AG04449 (cell line): ENCODE results near the gene EWSR1.

Experiments
- CTCF ChIA-PET: fragments of 350-600 bp; formaldehyde crosslinking; extraction: SDS; loops from one replicate; lab custom pipeline; 2021; ENCODE audit warnings: antibody characterized with exemption; lab: Yijun Ruan, JAX
- POLR2A ChIA-PET: fragments of 400-600, 350-600 bp; formaldehyde crosslinking; extraction: SDS; loops from one replicate; lab custom pipeline; 2020; ENCODE audit warnings: antibody characterized with exemption, inconsistent platforms; lab: Yijun Ruan, JAX
- DNase-seq: peaks from one replicate; pipeline ENCODE4 v3.0.0-alpha.2; 2010; ENCODE audit warnings: low read depth, low spot score
- H3K4me3 ChIP-seq: 2 replicates; pipeline ENCODE4 v1.5.1; 2011; ENCODE audit warnings: low read depth, mild to moderate bottlenecking, control low read depth, low read length
- TF ChIP-seq, protein P1 (sequence below): IDR thresholded peaks from one replicate; pipeline ENCODE4 v1.5.1; 2011; ENCODE audit warnings: mild to moderate bottlenecking, moderate library complexity, low read length, control low read depth, inconsistent platforms; ENCODE audit not compliant: insufficient read depth; ENCODE audit errors: missing control alignments

The EWSR1 gene

DNA sequence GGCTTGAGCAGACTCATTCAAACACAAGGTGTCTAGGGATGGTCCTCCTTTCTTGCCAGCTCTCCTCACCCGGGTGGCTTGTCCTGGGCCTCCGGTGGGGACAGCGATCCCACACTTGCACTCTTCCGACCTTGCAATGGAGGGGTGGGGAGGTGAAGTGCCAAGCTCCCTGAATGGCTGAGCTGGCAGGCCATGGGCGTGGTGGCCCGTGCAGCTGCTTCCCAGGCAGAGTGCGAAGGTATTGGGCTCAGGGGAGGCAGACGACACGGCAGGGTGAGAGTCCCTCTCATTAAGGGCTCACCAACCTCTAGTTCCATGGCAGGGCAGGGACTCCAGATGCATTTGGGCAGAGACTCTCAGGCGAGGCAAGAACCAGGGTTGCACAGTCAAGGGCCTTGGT lies 58.4 kb downstream of the EWSR1 start:
- POLR2A ChIA-PET = no interaction called here

DNA sequence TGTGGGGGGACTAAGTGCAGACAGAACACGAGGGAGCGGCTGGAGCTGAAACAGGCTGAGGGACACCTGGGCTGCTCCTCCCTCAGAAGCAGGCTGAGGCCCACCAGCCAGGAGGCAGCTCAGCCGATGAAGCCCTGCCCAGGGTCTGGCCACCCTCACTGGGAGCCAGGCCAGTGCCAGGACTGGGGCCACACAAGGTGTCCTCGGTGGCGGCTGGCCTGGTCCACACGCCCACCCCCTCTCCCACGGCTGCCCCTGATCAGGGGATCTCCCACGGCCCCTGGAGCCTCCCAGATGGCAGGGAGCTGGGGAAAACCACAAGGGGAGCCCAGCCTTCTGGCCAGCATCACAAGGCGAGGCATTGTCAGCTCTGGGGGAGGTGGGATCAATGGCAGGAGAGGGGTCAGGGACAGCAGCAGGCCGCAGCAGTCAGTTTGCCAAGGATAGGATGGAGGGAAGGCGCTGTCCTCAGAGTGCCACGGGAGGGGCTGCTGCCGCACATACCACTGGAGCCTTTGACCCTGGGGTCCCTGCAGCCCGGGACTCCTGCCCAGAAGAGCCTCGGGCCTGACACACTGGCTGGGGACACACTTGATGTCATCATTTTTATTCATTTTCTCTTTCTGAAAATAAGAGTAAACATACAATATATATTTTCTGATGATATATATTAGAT lies 59.2 kb downstream of the EWSR1 start:
- TF ChIP-seq, protein P1, sequence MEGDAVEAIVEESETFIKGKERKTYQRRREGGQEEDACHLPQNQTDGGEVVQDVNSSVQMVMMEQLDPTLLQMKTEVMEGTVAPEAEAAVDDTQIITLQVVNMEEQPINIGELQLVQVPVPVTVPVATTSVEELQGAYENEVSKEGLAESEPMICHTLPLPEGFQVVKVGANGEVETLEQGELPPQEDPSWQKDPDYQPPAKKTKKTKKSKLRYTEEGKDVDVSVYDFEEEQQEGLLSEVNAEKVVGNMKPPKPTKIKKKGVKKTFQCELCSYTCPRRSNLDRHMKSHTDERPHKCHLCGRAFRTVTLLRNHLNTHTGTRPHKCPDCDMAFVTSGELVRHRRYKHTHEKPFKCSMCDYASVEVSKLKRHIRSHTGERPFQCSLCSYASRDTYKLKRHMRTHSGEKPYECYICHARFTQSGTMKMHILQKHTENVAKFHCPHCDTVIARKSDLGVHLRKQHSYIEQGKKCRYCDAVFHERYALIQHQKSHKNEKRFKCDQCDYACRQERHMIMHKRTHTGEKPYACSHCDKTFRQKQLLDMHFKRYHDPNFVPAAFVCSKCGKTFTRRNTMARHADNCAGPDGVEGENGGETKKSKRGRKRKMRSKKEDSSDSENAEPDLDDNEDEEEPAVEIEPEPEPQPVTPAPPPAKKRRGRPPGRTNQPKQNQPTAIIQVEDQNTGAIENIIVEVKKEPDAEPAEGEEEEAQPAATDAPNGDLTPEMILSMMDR = no peak
- no peak for DNase-seq
- no peak overlapping the region for H3K4me3 ChIP-seq
- ChIA-PET CTCF (interaction anchor here (1.5 to 2.1 kb wide), 2 partner anchors 14 to 21 kb away, joined by 3 to 6 read pairs; no protein-coding TSS in a partner anchor), POLR2A (interaction anchor here (0.6 kb wide), 1 partner anchor 1444 kb away, joined by 3 read pairs; no protein-coding TSS in a partner anchor)

More for the DNA sequence above, 58.4 kb downstream of the EWSR1 start:
- TF ChIP-seq, protein P1 = no peak
- CTCF ChIA-PET = interaction anchor here (1.5 to 2.1 kb wide), 3 partner anchors 13 to 21 kb away, joined by 3 to 7 read pairs (median 6); no protein-coding TSS in a partner anchor
- DNase-seq = no peak
- no peak overlapping the region for H3K4me3 ChIP-seq

DNA sequence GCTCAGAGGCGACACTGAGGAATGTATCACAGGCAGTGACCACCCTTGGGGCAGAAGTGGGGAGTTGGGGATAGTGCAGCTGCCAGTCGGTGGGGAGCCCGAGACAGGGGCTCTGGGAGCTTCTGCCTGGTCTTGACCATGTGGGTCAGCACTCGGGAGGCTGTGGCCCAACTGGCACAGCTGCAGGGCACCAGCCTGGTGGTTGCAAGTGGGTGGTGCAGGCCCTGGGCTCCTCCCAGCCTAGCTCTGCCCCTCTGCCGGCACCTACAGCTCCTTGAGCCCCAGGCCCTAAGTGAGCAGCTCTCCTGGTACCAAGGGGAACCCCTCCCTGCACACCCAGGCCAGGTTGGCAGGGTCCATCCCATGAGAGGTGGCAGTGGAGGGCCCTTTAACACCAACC lies 60.0 kb downstream of the EWSR1 start:
- CTCF ChIA-PET = interaction anchor here (2.1 kb wide), 1 partner anchor 15 kb away, joined by 6 read pairs; no protein-coding TSS in a partner anchor
- no peak overlapping the region for H3K4me3 ChIP-seq
- no peak for DNase-seq
- POLR2A ChIA-PET = no interaction called here
- TF ChIP-seq, protein P1 = no peak

DNA sequence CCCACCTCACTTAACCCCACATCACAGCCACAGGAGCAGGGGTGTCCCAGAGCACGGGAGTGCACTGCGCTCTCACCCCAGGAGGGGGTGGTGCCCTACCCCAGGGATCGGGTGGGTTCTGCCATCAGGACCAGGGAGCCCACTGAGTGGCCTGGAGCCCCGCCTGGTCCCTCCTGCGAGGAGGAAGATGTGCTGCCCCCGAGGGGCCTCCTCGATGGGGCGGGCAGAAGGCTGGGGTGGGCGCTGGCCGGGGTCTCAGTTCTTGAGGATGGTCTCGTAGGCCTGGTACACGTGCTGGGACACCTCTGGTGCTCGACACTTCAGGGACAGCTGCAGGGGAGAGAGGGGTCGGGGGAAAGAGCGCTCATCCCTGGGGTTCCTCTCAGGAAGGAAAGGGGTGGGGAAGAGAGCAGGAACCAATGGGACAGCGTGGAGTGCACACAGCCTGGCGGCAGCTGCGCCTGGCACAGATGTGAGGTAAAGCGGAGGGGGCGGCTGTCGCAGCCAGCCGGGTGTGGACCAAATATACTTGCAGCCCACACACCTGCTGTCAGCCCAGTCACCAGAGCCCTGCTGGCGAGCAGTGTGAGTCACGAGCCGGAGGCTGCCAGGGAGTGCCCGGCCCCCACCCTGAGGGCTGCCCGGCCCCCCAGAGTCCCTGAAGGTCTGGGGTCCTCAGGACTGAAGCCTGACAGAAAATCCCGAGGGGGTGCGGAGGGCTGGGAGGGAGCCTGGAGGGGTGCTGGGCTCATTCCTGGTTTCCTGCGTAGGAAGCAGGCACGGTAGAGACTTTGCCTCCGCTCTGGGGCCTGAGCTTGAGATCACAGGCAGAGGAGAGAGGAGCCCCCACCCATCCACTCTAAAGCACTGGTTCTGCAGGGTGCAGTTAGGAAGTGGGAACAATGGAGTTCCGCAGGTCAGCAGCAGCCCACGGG lies 60.8 kb downstream of the EWSR1 start:
- ChIA-PET CTCF (interaction anchor here (2.1 kb wide), 1 partner anchor 16 kb away, joined by 6 read pairs; no protein-coding TSS in a partner anchor), POLR2A (no interaction called here)
- TF ChIP-seq, protein P1 = no peak
- no peak overlapping the region for H3K4me3 ChIP-seq
- no peak for DNase-seq

DNA sequence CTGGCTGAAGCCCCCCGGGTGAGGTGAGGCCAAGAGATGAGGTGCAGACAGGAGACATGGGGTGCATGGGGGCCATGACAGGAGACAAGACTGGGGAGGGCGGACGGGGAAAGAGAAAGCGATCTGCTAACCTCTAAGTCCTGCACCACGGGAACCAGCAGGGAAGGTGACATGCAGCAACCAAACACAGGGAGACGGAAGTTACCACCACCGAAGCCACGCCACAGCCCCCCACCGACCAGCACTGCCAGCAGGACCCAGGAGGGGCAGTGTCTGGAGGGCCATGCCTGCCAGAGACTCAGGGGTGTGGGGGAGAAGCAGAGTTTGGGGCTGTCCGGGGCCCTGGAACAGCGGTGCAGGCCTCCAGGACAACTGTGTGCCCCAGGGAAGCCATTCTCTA lies 61.5 kb downstream of the EWSR1 start:
- ChIA-PET CTCF (no interaction called here), POLR2A (no interaction called here)
- TF ChIP-seq, protein P1 = no peak
- DNase-seq = no peak
- no peak overlapping the region for H3K4me3 ChIP-seq

DNA sequence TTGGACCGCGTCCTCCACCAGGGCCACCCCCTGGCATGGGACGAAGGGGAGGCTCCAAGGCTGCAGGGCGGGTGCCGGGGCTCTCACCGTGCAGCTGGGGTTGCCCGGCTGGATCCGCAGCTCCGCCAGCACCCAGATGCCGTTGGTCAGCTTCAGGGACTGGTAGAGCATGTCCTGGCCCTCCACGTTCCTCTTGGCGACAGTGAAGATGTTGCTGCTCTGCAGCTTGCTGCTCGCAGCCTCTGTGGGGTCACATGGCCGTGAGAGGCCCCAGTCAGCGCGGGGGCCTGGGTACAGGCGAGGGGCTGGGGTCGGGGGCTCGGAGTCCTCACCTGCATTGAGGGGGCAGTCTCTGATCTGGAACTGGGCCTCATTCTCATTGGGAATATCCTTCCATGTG lies 62.2 kb downstream of the EWSR1 start:
- POLR2A ChIA-PET = no interaction called here
- TF ChIP-seq, protein P1 = no peak
- CTCF ChIA-PET = no interaction called here
- DNase-seq = no peak
- H3K4me3 ChIP-seq = no peak overlapping the region
